Body of pancreas (tissue), 4 donors: ENCODE measurements around the gene SPRED2.

Source experiments
- POLR2A ChIP-seq, 3 donors: fragments of 450-650 bp; IDR thresholded peaks; one replicate each; pipeline ENCODE4 v1.6.1; 2016; ENCODE audit warnings: antibody characterized with exemption in 3 of 3, mild to moderate bottlenecking in 2 of 3
- TF ChIP-seq, protein P1 (sequence below), 7 experiments: fragments of 450-650 bp in 4 of 7; fragments of 200-600 bp in 3 of 7; sonication (generic) in 3 of 7; IDR thresholded peaks; one replicate each; pipeline ENCODE4 v1.5.1; 2016 to 2019; ENCODE audit warnings: antibody characterized with exemption in 7 of 7

- TF ChIP-seq, protein P1, sequence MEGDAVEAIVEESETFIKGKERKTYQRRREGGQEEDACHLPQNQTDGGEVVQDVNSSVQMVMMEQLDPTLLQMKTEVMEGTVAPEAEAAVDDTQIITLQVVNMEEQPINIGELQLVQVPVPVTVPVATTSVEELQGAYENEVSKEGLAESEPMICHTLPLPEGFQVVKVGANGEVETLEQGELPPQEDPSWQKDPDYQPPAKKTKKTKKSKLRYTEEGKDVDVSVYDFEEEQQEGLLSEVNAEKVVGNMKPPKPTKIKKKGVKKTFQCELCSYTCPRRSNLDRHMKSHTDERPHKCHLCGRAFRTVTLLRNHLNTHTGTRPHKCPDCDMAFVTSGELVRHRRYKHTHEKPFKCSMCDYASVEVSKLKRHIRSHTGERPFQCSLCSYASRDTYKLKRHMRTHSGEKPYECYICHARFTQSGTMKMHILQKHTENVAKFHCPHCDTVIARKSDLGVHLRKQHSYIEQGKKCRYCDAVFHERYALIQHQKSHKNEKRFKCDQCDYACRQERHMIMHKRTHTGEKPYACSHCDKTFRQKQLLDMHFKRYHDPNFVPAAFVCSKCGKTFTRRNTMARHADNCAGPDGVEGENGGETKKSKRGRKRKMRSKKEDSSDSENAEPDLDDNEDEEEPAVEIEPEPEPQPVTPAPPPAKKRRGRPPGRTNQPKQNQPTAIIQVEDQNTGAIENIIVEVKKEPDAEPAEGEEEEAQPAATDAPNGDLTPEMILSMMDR (IDR thresholded peaks at IDR 0.05): no peak
- peak in 1 of 3 donors; percentile 33 for TF ChIP-seq POLR2A (IDR thresholded peaks at IDR 0.05)
These were observed 2.4 kb downstream of the SPRED2 start for GRCh38 chr2:65429786-65430602.
